PFSK-1 (cell line): ENCODE measurements around the gene MED9.

Source experiments
- FOXP2 ChIP-seq: optimal IDR thresholded peaks from 2 replicates; pipeline ENCODE3; 2011; ENCODE audit warnings: borderline replicate concordance, control low read depth, inconsistent platforms; ENCODE audit not compliant: insufficient read depth; ENCODE audit errors: extremely low read length, extremely low read depth
- POLR2AphosphoS5 ChIP-seq: IDR thresholded peaks from 2 replicates; pipeline ENCODE4 v1.6.1; 2012; ENCODE audit warnings: low read depth, mild to moderate bottlenecking, control low read depth, low read length, moderate library complexity
- SIN3A ChIP-seq: IDR thresholded peaks from 2 replicates; pipeline ENCODE4 v1.6.1; 2012; ENCODE audit warnings: mild to moderate bottlenecking, low read length, moderate library complexity, borderline replicate concordance; ENCODE audit not compliant: insufficient read depth
- TAF1 ChIP-seq: IDR thresholded peaks from 2 replicates; pipeline ENCODE4 v1.6.1; 2012; ENCODE audit warnings: low read length, control low read depth, borderline replicate concordance; ENCODE audit not compliant: insufficient read depth
- TF ChIP-seq, protein P1 (sequence below), 2 experiments: IDR thresholded peaks; 2 replicates each; pipeline versions ENCODE4 v1.6.1 to v1.8.0; 2011 to 2012; ENCODE audit warnings: low read depth in 2 of 2, low read length in 2 of 2, control low read depth in 1 of 2, inconsistent platforms in 1 of 2, mild to moderate bottlenecking in 1 of 2, moderate library complexity in 1 of 2; ENCODE audit not compliant: insufficient read depth in 1 of 2

MED9 gene

DNA sequence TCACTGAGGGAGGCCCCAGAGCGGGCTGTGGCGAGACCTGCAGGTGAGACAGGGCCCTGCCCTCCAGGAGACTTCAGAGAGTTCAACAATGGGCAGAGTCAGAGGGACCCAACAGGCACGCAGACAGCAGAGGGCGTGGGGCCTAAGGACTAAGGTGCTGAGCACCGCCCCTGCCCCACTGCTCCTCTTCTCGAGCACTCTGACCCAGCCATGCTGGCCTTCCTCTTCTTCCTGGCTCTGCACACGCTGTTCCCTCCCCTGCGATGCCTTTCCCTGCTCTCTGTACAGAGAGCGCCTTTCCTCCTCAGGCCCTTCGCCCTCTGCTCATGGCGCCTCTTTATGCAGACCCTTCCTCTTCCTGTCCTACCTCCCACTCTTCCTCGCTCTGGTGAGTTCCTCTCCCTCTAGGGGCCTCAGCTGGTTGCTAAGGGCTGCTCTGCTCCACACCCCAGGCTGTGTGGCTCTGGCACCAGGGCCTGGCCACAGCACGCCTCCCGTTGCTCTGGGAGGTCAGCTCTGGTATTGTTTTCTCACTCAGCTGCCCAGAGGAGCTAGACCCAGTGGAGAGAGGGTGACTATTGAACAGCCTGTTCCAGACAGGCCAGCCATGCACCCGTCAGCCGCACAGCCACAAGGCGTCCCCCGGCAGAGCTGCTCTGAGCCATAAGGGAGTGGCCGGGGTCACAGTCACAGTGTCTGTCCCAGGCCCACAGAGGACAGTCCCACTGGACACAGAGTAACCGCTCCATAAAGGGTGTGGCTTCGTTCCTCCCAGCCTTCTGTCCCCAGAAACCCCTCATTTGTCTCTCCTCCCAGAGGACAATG is 33.0 kb downstream of the MED9 start:
- TF ChIP-seq FOXP2 (no peak), POLR2AphosphoS5 (no peak)

DNA sequence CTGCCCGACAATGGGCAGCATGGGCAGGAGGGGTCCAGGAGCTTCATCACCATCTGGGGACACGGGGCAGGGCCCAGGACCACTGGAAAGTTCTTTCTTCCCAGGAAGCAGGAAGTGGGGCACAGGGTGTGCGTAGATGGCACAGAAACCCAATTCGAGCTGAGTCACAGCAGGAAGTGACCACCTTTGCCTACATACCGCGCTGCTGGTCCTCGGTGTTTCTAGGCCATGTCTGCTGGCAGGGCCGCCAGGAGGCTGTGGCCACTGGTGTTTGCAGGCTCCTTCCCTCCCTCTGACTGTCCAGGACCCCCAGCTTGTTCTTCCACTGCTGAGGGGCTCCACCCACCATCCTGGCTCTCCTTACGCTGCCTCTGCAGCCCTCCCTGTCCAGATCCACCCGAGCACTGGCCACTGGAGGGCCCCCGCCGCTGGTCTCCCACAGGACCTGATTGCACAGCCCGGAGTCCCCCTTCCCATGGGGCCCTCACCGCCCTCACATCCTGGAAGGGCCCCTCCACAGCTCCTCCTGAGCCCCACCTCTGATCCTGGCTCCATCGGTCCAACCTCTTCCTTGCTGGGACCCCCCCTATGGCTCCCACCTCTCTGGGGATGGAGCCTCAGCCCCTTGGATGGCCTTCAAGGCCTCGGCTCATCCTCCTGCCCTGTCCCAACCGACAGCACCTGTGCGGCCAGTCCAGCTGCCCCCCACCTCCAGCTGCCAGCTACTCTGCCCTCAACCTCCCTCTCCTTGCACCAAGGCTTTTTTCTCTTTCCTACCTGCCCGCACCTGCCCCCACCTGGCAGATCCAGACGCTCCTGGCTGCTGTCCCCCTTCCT is 33.9 kb downstream of the MED9 start:
- TF ChIP-seq POLR2AphosphoS5 = no peak
- TF ChIP-seq FOXP2 = no peak
- TF ChIP-seq, protein P1, sequence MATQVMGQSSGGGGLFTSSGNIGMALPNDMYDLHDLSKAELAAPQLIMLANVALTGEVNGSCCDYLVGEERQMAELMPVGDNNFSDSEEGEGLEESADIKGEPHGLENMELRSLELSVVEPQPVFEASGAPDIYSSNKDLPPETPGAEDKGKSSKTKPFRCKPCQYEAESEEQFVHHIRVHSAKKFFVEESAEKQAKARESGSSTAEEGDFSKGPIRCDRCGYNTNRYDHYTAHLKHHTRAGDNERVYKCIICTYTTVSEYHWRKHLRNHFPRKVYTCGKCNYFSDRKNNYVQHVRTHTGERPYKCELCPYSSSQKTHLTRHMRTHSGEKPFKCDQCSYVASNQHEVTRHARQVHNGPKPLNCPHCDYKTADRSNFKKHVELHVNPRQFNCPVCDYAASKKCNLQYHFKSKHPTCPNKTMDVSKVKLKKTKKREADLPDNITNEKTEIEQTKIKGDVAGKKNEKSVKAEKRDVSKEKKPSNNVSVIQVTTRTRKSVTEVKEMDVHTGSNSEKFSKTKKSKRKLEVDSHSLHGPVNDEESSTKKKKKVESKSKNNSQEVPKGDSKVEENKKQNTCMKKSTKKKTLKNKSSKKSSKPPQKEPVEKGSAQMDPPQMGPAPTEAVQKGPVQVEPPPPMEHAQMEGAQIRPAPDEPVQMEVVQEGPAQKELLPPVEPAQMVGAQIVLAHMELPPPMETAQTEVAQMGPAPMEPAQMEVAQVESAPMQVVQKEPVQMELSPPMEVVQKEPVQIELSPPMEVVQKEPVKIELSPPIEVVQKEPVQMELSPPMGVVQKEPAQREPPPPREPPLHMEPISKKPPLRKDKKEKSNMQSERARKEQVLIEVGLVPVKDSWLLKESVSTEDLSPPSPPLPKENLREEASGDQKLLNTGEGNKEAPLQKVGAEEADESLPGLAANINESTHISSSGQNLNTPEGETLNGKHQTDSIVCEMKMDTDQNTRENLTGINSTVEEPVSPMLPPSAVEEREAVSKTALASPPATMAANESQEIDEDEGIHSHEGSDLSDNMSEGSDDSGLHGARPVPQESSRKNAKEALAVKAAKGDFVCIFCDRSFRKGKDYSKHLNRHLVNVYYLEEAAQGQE (IDR thresholded peaks at IDR 0.05; ENCODE audit: insufficient read depth in 1 of 2, low read depth in 2 of 2, low read length in 2 of 2) = no peak
- TF ChIP-seq TAF1 = no peak
- TF ChIP-seq SIN3A = no peak

DNA sequence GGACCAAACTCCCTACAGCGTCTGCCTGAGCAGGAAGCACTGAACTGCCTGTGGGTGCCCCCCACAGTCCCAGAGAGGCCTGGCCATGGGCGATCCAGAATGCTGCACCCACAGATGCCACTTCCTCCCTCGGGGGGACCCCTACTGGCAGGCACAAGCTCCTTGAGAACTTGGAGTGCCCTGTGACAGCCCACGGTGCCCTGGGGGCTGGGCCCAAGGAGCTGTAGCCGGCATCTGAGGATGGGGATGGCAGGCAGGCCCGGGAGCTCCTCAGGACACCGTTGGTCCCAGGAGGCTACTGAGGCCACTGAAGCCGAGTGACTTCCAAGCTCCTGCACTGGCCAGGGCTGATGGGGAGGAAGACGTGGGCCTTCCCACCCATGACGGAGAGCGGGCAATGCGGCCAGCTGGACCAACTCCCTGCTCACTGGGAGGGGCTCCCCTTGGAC is 34.5 kb downstream of the MED9 start:
- TF ChIP-seq, protein P1 (IDR thresholded peaks at IDR 0.05; ENCODE audit: insufficient read depth in 1 of 2, low read depth in 2 of 2, low read length in 2 of 2) = no peak
- TF ChIP-seq TAF1 (no peak), SIN3A (no peak), POLR2AphosphoS5 (no peak)

- TF ChIP-seq TAF1 (no peak), POLR2AphosphoS5 (no peak), FOXP2 (no peak), SIN3A (no peak)
- TF ChIP-seq, protein P1 (IDR thresholded peaks at IDR 0.05; ENCODE audit: insufficient read depth in 1 of 2, low read depth in 2 of 2, low read length in 2 of 2) = no peak
Observed at GRCh38 chr17:17511881-17512858, 35.4 kb downstream of the MED9 start.

DNA sequence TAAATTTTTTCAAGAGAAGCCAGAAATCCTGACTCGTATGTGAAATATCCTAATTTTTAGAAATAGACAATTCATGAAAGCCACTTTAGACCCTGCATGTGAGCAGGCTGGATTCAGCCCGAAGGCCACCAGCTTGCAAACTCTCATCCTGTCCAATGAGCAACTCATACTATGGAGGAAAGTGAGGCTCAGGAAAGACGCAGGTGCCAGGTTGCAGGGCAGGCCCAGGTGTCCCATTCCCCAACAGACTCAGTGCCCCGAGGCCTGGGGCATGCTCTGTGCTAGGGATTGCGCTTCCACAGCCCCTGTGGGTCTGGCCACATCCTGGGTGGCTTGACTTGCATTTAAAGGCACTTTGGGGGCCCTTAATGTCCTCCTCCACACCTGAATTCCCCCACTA is 36.1 kb downstream of the MED9 start:
- TF ChIP-seq TAF1 = no peak
- TF ChIP-seq, protein P1 (IDR thresholded peaks at IDR 0.05; ENCODE audit: insufficient read depth in 1 of 2, low read depth in 2 of 2, low read length in 2 of 2) = no peak
- TF ChIP-seq POLR2AphosphoS5 = no peak
- TF ChIP-seq SIN3A = no peak
- no peak for TF ChIP-seq FOXP2
